Natural killer cell treated with Interleukin-12 subunit alpha and Interleukin-12 subunit beta and Interleukin-15 and Interleukin-18, amount 100 ng/mL, for 72 hours (primary cell): ENCODE data around the gene COL2A1. TPM values are rescaled to one million over a fixed set of nuclear protein-coding genes. Genes with fewer than 3 reads are reported as not detected.

Source experiments
- ATAC-seq, 2 donors: fragments of 150-1000 bp; cut with Tn5 transposase in 1 of 2; sonication (Bioruptor Pico), chemical (Tn5 transposase) in 1 of 2; 2 replicates each; pipeline ENCODE4 v1.10.0; 2021
- DNase-seq: peaks from one replicate; pipeline ENCODE4 v3.0.0; 2022; ENCODE audit warnings: low spot score
- H3K27ac Mint-ChIP-seq, 2 donors: 1 replicate in 1 of 2; 2 replicates in 1 of 2; pipeline ENCODE4 v1.8.0; 2022; ENCODE audit warnings: mixed read lengths in 2 of 2, mild to moderate bottlenecking in 1 of 2, moderate library complexity in 1 of 2
- H3K27me3 Mint-ChIP-seq, 2 donors: 1 replicate in 1 of 2; 2 replicates in 1 of 2; pipeline ENCODE4 v1.8.0; 2022; ENCODE audit warnings: mixed read lengths in 2 of 2
- H3K36me3 Mint-ChIP-seq: one replicate; pipeline ENCODE4 v1.8.0; 2022; ENCODE audit warnings: mixed read lengths
- H3K4me1 Mint-ChIP-seq, 2 donors: 1 replicate in 1 of 2; 2 replicates in 1 of 2; pipeline ENCODE4 v1.8.0; 2022; ENCODE audit warnings: low read depth in 2 of 2, mixed read lengths in 2 of 2, mild to moderate bottlenecking in 1 of 2
- H3K4me3 Mint-ChIP-seq: one replicate; pipeline ENCODE4 v1.8.0; 2022; ENCODE audit warnings: mixed read lengths
- H3K9me3 Mint-ChIP-seq: 2 replicates; pipeline ENCODE4 v1.8.0; 2022; ENCODE audit warnings: mixed read lengths
- total RNA-seq, 2 donors: library from RNA; stranded (reverse); gene quantifications; one replicate each; pipeline ENCODE4 v1.2.3, GENCODE V29; 2022

The COL2A1 gene
- total RNA-seq, 2 donors from 2014 or later, result not detected

DNA sequence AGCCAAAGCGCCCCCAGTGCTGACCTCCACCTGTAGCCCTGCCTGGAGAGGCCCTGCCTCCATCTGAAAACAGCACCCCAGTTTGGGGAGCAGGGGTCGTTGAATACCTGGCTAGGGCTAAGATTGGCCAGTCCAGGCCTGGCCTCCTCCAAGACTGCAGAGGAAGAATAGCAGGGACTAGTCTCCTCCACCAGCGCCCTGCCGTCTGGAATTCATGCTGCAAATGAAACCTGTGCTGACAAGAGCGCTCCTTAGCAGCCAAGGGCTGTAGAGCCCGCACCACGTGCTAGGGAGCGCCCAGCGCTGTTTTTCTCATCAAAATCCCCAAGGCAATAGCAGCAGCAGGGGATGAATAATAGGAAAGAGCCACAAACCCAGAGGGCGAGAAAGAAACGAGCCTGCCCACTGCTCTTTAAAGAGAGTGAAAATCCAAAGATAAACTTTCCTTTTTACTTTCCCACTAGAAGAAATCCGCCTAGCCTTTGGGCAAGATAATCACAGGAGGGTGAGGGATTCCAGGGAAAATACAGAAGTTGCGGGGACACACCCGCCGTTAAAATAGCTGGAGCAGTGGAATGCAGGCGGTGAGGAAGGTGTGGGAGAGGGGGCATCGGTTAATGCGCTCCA, 3.3 kb downstream of the COL2A1 start:
- H3K4me1 Mint-ChIP-seq, result peaks cover 21 to 22% of the 10 kb centered on the region in 2 donors
- peaks cover 55 to 68% of the 10 kb centered on the region in 2 donors for H3K27me3 Mint-ChIP-seq
- no peaks in the 10 kb centered on the region for H3K9me3 Mint-ChIP-seq
- no peaks in the 10 kb centered on the region for H3K36me3 Mint-ChIP-seq
- peak overlapping the region in 1 of 2 donors; percentile 44 for H3K27ac Mint-ChIP-seq
- ATAC-seq (peak in 1 of 2 donors; percentile 17), DNase-seq (peak; percentile 56)
- H3K4me3 Mint-ChIP-seq, result peak overlapping the region; percentile 67

DNA sequence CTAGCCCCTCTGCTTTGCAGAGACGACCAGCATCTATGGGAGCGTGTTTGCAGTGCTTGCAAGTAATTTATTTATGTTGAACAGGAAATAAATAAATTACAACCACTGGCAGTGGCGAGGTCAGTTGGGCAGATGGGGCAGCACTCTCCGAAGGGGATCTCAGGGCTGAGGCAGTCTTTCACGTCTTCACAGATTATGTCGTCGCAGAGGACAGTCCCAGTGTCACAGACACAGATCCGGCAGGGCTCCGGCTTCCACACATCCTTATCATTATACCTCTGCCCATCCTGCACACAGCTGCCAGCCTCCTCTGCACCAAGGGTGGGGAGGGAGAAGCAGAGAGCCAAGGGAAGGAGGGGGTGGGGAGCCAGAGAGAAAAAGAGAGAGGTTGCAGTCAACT, 4.5 kb downstream of the COL2A1 start:
- H3K4me3 Mint-ChIP-seq, result no peak overlapping the region
- peaks cover 53 to 70% of the 10 kb centered on the region in 2 donors for H3K27me3 Mint-ChIP-seq
- no peak for ATAC-seq
- DNase-seq, result peak; percentile 31
- no peaks in the 10 kb centered on the region for H3K36me3 Mint-ChIP-seq
- H3K9me3 Mint-ChIP-seq, result no peaks in the 10 kb centered on the region
- H3K27ac Mint-ChIP-seq, result no peak overlapping the region
- H3K4me1 Mint-ChIP-seq, result peaks cover 20 to 21% of the 10 kb centered on the region in 2 donors

DNA sequence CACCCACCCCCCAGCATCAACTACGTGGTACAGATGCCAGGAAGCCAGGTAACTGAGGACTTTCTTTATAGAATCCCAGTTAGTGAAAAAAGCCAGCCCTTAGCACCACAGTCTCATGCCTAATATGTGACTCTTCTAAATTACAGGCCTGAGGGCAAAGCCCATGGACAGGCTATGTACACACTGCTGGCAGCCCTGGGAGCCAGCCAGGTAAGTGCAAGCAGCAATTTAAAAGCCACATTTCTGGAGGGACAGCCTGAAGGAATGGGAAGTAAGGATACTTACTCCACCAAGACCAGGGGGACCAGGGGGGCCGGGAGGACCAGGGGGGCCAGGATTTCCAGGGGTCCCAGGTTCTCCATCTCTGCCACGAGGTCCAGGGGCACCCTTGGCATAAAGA, 7.0 kb downstream of the COL2A1 start:
- no peaks in the 10 kb centered on the region for H3K36me3 Mint-ChIP-seq
- H3K9me3 Mint-ChIP-seq, result no peaks in the 10 kb centered on the region
- DNase-seq (no peak), ATAC-seq (no peak)
- no peak overlapping the region for H3K27ac Mint-ChIP-seq
- peaks cover 55 to 60% of the 10 kb centered on the region in 2 donors for H3K27me3 Mint-ChIP-seq
- no peak overlapping the region for H3K4me3 Mint-ChIP-seq
- H3K4me1 Mint-ChIP-seq, result peaks cover 9 to 10% of the 10 kb centered on the region in 2 donors

DNA sequence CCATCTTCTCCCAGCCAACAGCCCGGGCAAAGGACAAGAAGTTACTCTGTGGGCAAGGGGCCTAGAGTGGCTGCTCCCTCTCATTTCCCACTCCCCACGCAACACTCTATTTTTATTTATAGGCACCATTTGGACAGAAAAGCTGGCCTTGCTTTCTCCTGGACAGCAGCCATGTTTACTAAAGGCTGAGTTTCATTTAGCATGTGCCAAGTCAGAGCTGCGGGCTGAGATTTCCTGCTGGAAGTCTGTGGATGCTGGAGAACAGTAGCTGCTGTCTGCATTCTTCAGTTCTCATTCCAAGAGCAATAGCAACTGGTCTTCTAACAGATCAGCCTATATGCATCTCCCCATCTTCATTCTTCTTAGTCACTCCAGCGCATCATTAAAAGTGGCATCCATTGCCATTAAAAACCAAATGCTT, 8.3 kb downstream of the COL2A1 start:
- Mint-ChIP-seq H3K27me3 (peaks cover 45 to 51% of the 10 kb centered on the region in 2 donors), H3K4me1 (peaks cover 1% of the 10 kb centered on the region in 2 donors), H3K9me3 (no peaks in the 10 kb centered on the region), H3K4me3 (no peak overlapping the region), H3K36me3 (no peaks in the 10 kb centered on the region), H3K27ac (no peak overlapping the region)
- ATAC-seq (no peak), DNase-seq (no peak)

DNA sequence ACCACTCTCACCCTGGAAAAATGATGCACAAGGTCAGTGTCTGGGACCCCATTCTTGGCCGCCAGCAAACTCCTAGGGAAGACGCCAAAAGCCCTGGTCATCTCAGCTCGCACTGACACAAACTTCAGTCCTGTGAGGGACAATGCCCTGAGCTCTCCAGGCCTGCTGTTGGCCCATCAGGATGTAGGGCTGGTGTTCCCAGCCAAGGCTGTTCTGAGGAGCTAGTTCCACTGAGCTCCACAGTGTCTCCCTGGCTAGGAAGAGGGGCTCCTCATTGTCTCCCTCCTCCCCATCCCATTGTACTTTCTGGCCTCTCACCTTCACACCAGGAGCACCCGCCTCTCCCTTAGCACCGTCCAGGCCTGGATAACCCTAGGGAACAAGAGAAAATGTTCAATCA, 10.8 kb downstream of the COL2A1 start:
- no peak overlapping the region for H3K4me3 Mint-ChIP-seq
- H3K4me1 Mint-ChIP-seq, result peaks cover 13 to 16% of the 10 kb centered on the region in 2 donors
- peaks cover 26 to 33% of the 10 kb centered on the region in 2 donors for H3K27me3 Mint-ChIP-seq
- H3K36me3 Mint-ChIP-seq, result no peaks in the 10 kb centered on the region
- DNase-seq, result peak; percentile 1
- no peak for ATAC-seq
- no peaks in the 10 kb centered on the region for H3K9me3 Mint-ChIP-seq
- H3K27ac Mint-ChIP-seq, result no peak overlapping the region

DNA sequence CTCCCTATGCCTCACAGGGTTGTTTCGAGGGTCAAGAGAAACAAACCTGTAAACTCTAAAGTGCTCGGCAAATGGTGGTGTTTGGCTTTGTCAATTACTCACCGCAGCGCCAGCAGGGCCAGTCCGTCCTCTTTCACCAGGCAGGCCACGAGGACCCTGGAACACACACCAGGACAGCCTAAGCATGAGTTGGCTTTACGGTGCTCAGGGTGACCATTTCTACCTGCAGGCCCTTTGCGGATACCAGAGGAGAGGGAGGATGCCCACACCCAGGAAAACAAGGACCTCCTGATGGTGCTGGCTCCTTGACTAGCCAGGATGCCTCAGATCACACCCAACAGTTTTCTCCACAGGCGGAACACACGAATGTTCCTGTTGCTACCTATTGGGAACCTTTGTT, 11.5 kb downstream of the COL2A1 start:
- Mint-ChIP-seq H3K9me3 (no peaks in the 10 kb centered on the region), H3K4me1 (peaks cover 13 to 16% of the 10 kb centered on the region in 2 donors)

DNA sequence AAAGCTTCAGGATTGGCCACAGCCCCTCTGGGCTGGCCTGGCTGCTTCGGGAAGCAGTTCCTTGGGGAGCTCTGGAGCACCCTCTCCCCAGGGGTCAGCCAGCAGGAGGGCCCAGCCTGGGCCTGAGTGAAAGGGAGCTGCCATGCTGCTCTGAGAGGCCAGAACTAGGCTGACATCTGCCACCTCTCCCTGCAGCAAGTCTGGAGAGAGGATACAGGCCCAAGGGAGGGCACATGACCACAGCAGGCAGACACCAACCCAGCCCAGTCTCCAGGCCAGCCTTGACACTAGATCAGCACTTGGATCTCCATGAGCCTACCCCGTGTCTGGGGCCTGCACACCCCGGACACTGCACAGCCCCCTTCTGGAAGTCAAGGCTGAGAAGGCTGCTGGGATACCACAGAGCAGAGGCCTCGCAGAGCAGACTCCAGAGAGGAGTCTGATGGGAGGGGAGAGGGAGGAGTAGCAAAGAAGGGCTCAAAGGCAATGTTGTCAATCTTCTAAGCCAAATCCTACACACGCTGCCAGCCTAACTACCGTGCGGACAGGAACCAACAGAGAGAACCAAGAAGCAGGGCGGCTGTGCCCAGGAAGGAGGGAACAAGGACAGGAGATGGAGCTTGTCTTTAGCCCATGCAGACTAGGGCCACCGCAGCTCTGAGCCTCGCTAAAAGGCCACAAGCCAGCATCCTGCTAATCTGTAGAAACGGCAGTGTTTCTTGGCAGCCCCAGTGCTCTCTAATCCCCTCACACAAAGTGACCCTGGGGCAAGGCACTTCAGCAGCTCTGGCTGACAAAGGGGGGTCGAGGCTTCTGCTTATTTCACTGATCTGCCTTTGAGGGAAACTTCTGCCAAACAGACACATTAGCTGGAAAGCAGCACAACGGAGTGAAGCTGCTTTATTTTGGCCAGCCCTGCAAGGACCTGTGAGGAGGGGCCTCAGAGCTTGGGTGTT, 12.9 kb downstream of the COL2A1 start:
- H3K4me3 Mint-ChIP-seq, result no peak overlapping the region
- no peak overlapping the region for H3K27ac Mint-ChIP-seq
- peaks cover 13 to 16% of the 10 kb centered on the region in 2 donors for H3K4me1 Mint-ChIP-seq
- ATAC-seq, result no peak
- H3K9me3 Mint-ChIP-seq, result no peaks in the 10 kb centered on the region
- peak; percentile 49 for DNase-seq
- H3K36me3 Mint-ChIP-seq, result no peaks in the 10 kb centered on the region
- peaks cover 16 to 30% of the 10 kb centered on the region in 2 donors for H3K27me3 Mint-ChIP-seq

More for the DNA sequence above, 11.5 kb downstream of the COL2A1 start:
- Mint-ChIP-seq H3K27me3 (peaks cover 18 to 31% of the 10 kb centered on the region in 2 donors), H3K27ac (no peak overlapping the region), H3K4me3 (no peak overlapping the region), H3K36me3 (no peaks in the 10 kb centered on the region)
- peak; percentile 29 for DNase-seq
- ATAC-seq, result no peak

DNA sequence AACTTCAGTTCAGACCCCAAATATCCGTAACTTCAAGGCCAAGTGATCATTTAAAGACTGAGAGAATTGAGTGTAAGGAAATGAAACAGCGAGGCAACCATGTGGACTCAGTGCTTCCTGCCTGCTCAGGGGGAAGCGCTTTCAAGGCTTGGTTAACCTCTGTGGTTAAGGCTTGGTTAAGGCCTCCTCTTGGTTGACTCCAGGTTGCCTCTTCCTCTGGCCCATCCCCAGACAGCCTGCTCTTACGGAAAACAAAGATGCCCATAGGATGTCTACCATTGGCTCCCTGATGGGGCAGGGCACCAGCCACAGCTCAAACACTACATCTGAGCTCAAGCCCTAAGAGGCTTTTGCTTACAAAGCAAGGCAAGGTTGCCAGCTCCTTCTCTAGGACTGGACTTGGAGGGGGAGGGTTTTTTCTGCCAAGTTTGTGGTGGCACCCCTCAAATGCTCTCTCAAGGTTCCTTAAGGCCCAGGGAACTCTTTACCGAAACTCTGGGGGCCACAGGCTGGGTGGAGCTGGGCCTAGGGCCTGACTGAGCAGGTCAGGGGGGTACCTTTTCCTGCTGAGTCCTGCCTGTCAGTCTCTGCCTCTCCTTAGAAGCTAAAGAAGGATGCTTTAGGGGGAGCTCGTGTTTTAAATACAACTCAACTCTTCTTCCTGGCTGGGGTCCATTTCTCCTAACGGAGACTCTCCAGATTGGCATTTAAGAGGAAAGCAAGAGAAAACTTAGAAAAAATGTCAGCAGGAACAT, 13.7 kb downstream of the COL2A1 start:
- Mint-ChIP-seq H3K4me1 (peaks cover 13 to 16% of the 10 kb centered on the region in 2 donors), H3K27me3 (peaks cover 12 to 30% of the 10 kb centered on the region in 2 donors), H3K9me3 (no peaks in the 10 kb centered on the region), H3K4me3 (no peak overlapping the region), H3K36me3 (no peaks in the 10 kb centered on the region), H3K27ac (peak overlapping the region; percentile 33 to 39)
- peak; percentile 67 for DNase-seq
- ATAC-seq, result peak; percentile 84 to 90

DNA sequence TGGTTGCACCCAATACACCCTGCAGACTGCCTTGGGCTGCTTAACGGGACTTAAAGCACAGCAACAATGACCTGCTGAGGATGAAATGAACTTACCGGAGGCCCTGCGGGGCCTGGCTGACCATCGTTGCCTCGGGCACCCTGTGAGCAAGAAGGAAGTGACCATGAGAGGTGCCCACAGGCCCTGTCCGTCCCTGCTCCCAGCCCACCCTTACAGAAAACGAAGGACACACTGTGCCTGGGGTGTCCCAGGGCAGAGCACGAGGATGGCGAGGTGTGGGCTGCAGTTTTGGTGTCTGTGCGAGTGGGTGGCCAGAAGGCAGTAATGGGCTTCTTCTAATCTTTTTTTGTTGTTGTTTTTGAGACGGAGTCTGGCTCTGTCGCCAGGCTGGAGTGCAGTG, 14.6 kb downstream of the COL2A1 start:
- H3K4me3 Mint-ChIP-seq, result peak overlapping the region; percentile 10
- H3K4me1 Mint-ChIP-seq, result peaks cover 13 to 16% of the 10 kb centered on the region in 2 donors
- no peak for DNase-seq
- no peaks in the 10 kb centered on the region for H3K36me3 Mint-ChIP-seq
- peaks cover 4 to 24% of the 10 kb centered on the region in 2 donors for H3K27me3 Mint-ChIP-seq
- no peaks in the 10 kb centered on the region for H3K9me3 Mint-ChIP-seq
- peak overlapping the region; percentile 33 to 39 for H3K27ac Mint-ChIP-seq
- ATAC-seq, result no peak

DNA sequence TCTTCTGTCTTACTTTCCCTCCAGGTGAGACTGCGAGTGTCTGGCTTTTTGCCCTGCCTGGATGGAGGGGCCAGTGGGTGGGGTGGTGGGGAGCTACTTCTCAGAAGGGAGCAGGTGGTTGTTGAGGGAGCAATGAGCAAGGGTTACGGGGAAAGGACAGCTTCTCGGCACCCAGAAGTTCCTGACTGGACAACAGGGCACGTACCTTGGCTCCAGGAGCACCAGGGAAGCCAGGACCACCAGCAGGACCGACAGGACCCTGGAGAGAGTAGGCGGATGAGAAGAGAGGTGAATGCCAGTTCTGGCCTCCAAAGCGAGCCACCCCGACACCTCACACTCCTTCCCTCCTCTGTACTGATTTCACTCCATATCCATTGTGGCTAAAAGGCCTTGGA, 15.3 kb downstream of the COL2A1 start:
- peaks cover 0 to 21% of the 10 kb centered on the region in 2 donors for H3K27me3 Mint-ChIP-seq
- no peak overlapping the region for H3K27ac Mint-ChIP-seq
- ATAC-seq (no peak), DNase-seq (no peak)
- H3K36me3 Mint-ChIP-seq, result no peaks in the 10 kb centered on the region
- H3K4me1 Mint-ChIP-seq, result peaks cover 13 to 16% of the 10 kb centered on the region in 2 donors
- H3K9me3 Mint-ChIP-seq, result no peaks in the 10 kb centered on the region
- no peak overlapping the region for H3K4me3 Mint-ChIP-seq

DNA sequence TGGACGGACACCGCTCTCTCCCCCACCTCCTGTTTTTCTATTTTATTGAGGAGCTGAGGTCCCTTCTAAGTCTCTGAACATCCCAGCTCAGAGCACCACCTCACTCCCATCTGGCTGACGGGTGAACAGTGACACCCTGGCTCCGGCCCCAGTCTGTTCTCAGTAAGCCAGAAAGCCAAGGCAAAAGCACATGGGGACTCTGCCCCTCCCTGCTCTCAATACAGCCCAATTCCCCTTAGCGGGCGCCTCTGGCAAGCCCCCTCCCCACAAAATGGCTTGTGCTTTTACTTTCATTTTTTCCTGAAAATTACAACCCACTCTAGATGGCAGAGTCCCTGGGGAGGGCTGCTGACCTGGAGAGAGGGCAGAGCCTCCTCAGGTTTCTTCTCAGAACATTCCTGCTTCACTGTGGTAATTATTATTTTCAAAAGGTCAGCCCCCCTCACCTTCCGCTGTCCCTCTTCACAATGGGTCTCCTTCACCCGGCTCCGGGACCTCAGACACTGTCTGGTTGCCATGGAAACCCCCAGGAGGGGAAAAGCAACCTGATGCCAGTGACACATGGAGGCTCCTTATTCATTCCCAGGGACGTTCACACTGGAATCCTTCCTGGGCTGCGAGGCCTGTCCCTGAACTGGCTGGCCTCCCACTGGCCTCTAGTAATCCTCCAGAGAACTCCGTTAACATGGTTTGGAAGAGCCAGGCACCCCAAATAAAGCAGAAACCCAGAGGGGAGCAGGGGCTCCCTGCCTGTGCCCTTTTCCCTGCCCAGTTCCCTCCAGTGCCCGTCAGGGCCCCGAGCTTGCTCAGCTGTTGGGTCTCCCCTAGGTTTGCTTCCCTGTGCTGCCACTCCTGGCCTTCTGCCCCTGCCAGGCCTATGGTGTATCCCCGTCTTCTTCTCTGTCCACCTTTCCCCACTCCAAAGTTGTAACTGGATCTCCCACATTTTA, 15.9 kb downstream of the COL2A1 start:
- peaks cover 0 to 17% of the 10 kb centered on the region in 2 donors for H3K27me3 Mint-ChIP-seq
- DNase-seq (peak; percentile 53), ATAC-seq (no peak)

DNA sequence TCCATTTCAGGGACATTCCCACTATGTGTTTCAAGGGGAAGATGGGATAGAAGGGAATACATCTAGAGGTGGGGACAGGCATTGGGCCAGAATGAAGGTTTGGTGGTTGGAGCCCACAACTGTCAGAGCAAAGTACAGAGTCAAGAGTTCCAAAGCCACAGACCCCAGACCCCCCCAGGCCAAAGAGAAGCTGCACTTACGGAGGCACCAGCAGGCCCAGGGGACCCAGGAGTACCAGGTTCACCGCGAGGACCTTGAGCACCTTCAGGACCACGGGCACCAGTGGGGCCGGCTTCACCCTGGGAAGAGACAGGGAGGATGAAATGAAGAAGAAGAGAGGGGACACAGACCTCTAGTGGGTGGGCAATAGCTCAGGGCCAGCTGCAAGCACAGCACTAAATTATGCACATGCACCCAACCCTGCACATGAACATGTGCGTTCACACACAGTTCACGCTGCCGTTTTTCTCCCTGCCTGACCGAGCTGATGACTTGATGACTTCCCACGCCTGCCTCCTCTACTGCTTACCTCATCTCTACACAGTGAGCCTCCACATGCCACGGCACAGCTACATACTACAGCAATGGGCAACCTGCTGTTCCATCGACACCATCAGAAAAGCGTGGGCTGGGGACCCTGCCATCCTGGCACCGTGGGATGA, 16.7 kb downstream of the COL2A1 start:
- H3K27me3 Mint-ChIP-seq, result peaks cover 0 to 14% of the 10 kb centered on the region in 2 donors
- no peaks in the 10 kb centered on the region for H3K9me3 Mint-ChIP-seq
- no peak overlapping the region for H3K4me3 Mint-ChIP-seq
- no peak for ATAC-seq
- H3K27ac Mint-ChIP-seq, result no peak overlapping the region
- H3K4me1 Mint-ChIP-seq, result peaks cover 13 to 16% of the 10 kb centered on the region in 2 donors
- H3K36me3 Mint-ChIP-seq, result no peaks in the 10 kb centered on the region
- DNase-seq, result no peak

More for the DNA sequence above, 15.9 kb downstream of the COL2A1 start:
- Mint-ChIP-seq H3K27ac (no peak overlapping the region), H3K4me3 (no peak overlapping the region), H3K36me3 (no peaks in the 10 kb centered on the region), H3K9me3 (no peaks in the 10 kb centered on the region), H3K4me1 (peaks cover 13 to 16% of the 10 kb centered on the region in 2 donors)
